Fibroblast of lung (primary cell): ENCODE measurements around the gene HPCAL1.
"Not testable (repeated sequence)": the region's sequence is repeated elsewhere in the genome, so short reads cannot be mapped to it uniquely, and the experiment has no call there.

Experiments used
- CTCF ChIP-seq, 2 donors: IDR thresholded peaks in 1 of 2; conservative IDR thresholded peaks in 1 of 2; 1 replicate in 1 of 2; 2 replicates in 1 of 2; pipeline ENCODE4 v1.5.1; 2011 to 2012; ENCODE audit warnings: low read length in 2 of 2, control low read depth in 1 of 2, inconsistent platforms in 1 of 2, low read depth in 1 of 2, mild to moderate bottlenecking in 1 of 2
- EZH2 ChIP-seq: IDR thresholded peaks from 2 replicates; pipeline ENCODE4 v1.5.1; 2012; ENCODE audit warnings: low read length, control low read depth, mild to moderate bottlenecking; ENCODE audit errors: missing control alignments

- not testable (repeated sequence) for TF ChIP-seq CTCF (conservative IDR thresholded peaks at IDR 0.05 in 1 of 2, IDR thresholded peaks at IDR 0.05 in 1 of 2; ENCODE audit: low read depth in 1 of 2, low read length in 2 of 2); EZH2
Observed at GRCh38 chr2:10291376-10291775, 11.3 kb upstream of the HPCAL1 start.
